Choroid plexus epithelial cell (primary cell): ENCODE measurements around the gene RUNX1.

ENCODE experiments used
- DNase-seq: peaks from one replicate; pipeline ENCODE4 v3.0.0-alpha.2; 2010; ENCODE audit warnings: low read depth
- H3K4me3 ChIP-seq: 2 replicates; pipeline ENCODE4 v1.5.1; 2011; ENCODE audit warnings: low read depth, mild to moderate bottlenecking, control low read depth, low read length, moderate library complexity
- CTCF ChIP-seq: conservative IDR thresholded peaks from 2 replicates; pipeline ENCODE4 v1.5.1; 2011; ENCODE audit warnings: low read depth, mild to moderate bottlenecking, control low read depth, inconsistent platforms, low read length, moderate library complexity

RUNX1 gene

DNA sequence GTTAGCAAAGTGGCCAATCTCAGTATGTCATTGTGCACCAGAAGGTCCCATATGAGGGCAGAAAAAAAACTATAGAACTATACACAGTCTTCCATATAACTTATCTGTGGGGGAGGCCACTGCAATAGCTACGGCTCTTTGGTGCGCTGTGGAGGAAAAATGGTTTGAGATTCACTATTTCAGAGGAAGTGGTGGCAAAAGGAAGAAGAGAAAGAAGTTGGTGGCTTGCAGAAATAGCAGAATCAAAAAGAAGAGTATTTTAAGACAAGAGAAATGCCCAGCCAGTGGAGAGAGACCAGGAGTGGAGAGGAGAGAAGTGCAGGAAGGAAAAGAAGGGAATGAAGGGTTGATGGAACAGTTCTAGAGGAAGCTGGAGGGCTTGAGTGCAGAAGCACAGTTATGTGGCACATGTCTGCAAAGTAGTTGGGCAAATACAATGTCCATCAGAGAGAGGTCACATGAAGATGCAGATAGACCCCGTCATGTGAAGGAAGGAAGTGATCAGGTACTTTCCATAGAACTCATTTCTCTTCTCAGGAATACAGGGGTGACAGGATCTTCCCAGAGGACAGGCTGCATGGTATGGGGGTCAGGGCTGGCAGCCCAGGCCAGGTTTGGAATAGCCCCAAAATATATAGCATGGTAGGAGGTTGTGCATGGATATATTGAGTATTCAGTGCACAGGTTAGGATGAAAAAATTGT, 64.6 kb downstream of the RUNX1 start:
- TF ChIP-seq CTCF, result no peak
- DNase-seq, result no peak
- H3K4me3 ChIP-seq, result no peak overlapping the region

GRCh38 chr21:34983680-34984086, 65.4 kb downstream of the RUNX1 start:
- no peak overlapping the region for H3K4me3 ChIP-seq
- no peak for TF ChIP-seq CTCF
- peak; percentile 42 for DNase-seq

GRCh38 chr21:34981791-34982190, 67.3 kb downstream of the RUNX1 start:
- TF ChIP-seq CTCF, result no peak
- no peak overlapping the region for H3K4me3 ChIP-seq
- no peak for DNase-seq

DNA sequence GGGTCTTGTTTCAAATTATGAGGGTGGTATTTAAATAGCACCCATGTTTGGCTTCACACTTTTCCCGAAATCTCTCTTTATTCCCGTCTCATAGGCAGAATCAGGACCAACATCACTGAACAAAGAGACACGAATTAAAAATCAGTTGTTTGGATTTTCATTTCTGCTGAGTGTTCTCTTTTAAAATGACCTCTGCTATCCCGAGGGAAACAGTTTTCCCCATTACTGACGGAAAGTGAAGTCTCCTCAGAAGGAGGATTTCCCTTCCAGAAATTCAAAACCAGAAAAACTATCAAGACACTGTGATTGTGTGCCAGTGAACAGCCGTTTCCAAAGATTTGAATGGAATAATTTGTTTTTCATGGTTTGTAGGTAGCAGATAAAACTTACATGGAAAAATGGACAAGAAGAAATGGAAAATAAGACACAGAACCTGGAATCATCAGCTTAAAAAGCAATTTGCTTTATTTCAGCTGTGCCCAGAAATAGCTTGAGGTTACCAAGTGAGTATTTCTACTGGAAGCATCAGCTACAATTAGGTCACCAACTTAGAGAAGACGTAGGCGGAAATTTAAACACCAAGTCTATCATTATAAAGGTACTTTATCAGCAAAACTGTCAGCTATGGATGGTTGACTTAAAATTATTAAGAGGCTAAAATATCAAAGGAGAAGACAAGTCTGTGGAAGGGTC, 68.5 kb downstream of the RUNX1 start:
- H3K4me3 ChIP-seq, result no peak overlapping the region
- no peak for TF ChIP-seq CTCF
- no peak for DNase-seq

DNA sequence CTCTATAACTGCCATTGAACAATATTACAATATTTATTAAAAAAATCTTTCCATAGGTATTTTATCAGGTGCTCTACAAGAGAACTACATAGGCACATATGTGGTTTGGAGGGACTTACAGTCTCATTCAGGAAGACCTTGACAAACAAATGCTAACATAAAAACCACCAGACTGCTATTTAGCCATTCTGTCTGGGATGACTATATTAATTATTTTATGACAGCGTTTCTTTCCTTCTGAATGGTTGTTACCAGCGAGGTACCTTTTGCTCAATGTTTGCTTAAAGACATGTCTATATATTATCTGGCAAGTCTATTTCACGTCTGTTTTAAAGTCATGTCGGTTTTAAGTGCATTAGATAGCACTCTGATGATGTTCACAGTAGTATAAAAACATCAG, 69.7 kb downstream of the RUNX1 start:
- TF ChIP-seq CTCF, result no peak
- no peak overlapping the region for H3K4me3 ChIP-seq
- DNase-seq, result no peak

DNA sequence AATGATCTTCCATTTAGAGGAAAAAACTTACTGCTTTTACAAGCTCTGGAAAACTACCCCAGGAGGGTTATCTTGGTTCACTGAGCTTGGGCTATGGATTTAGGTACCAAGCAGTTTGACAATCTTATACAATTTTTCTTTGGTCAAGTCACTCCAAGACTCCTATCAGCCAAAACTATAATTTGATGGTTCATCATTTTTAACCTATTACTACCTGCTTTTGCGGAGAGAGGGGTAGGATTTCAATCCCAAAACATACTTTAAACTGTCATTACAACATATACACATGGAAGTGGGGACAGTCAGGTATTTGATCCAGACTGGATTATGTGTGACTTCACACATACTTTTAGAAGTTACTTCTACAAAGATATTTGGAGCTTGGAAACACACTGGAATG, 71.8 kb downstream of the RUNX1 start:
- H3K4me3 ChIP-seq, result no peak overlapping the region
- no peak for DNase-seq
- no peak for TF ChIP-seq CTCF
